H1 (cell line): ENCODE data around the gene PHF1. TPM values are rescaled to one million over a fixed set of nuclear protein-coding genes. Genes with fewer than 3 reads are reported as not detected.

ENCODE experiments used
- GABPA ChIP-seq: IDR thresholded peaks from 2 replicates; pipeline ENCODE4 v1.6.1; 2011; ENCODE audit warnings: mild to moderate bottlenecking, low read length, moderate library complexity, borderline replicate concordance; ENCODE audit not compliant: insufficient read depth
- GTF2F1 ChIP-seq: IDR thresholded peaks from 2 replicates; pipeline ENCODE4 v1.6.1; 2012; ENCODE audit warnings: low read depth, low read length, improper control_type of control experiment, borderline replicate concordance
- HDAC2 ChIP-seq, 2 experiments: fragments of 300-600 bp in 1 of 2; sonication (generic) in 1 of 2; IDR thresholded peaks; 2 replicates each; pipeline ENCODE4 v1.6.1; 2011 to 2012; ENCODE audit warnings: low read depth in 2 of 2, low read length in 2 of 2, mild to moderate bottlenecking in 2 of 2, moderate library complexity in 2 of 2, borderline replicate concordance in 1 of 2, inconsistent platforms in 1 of 2
- JUND ChIP-seq: IDR thresholded peaks from 2 replicates; pipeline ENCODE4 v1.6.1; 2011; ENCODE audit warnings: mild to moderate bottlenecking, improper control_type of control experiment, low read length
- KDM5A ChIP-seq: fragments of 200-600 bp; IDR thresholded peaks from 2 replicates; pipeline ENCODE4 v1.7.1; 2012; ENCODE audit warnings: mild to moderate bottlenecking, low read length, inconsistent platforms, mixed read lengths
- POU5F1 ChIP-seq: IDR thresholded peaks from 2 replicates; pipeline ENCODE4 v1.6.1; 2011; ENCODE audit warnings: low read depth, mild to moderate bottlenecking, low read length, moderate library complexity
- SIRT6 ChIP-seq: IDR thresholded peaks from one replicate; pipeline ENCODE4 v1.7.1; 2012; ENCODE audit warnings: low read length, inconsistent platforms
- SIX5 ChIP-seq: IDR thresholded peaks from 2 replicates; pipeline ENCODE4 v1.6.1; 2011; ENCODE audit warnings: mild to moderate bottlenecking, low read depth, low read length
- SUZ12 ChIP-seq: fragments of 200-600 bp; sonication (generic); IDR thresholded peaks from 2 replicates; pipeline ENCODE4 v1.6.1; 2012; ENCODE audit warnings: mild to moderate bottlenecking, inconsistent platforms, low read length, moderate library complexity, mixed read lengths
- polyA plus RNA-seq, 7 experiments: library from polyadenylated mRNA; depleted of rRNA in 3 of 7; stranded (reverse) in 5 of 7; unstranded in 2 of 7; fragments of >200 nt in 5 of 7; fragments of 200-250 nt in 2 of 7; gene quantifications; 1 replicate in 5 of 7; 2 replicates in 1 of 7; 4 replicates in 1 of 7; pipeline versions ENCODE4 v1.2.1 to v1.2.3, GENCODE V29; 2011 to 2013; ENCODE audit warnings: missing spikeins in 2 of 7, mixed read lengths in 2 of 7
- total RNA-seq: library from RNA; stranded (reverse); fragmentation: NEBNext Ultra II Directional; extraction: Animal tissue kit (Norgen Biotek cat#: 25700); gene quantifications from 2 replicates; pipeline ENCODE4 v1.2.1, GENCODE V29; 2021
- TF ChIP-seq, protein P1 (sequence below): fragments of 300-600 bp; sonication (generic); IDR thresholded peaks from 2 replicates; pipeline ENCODE4 v1.7.1; 2012; ENCODE audit warnings: low read length, moderate library complexity, mild to moderate bottlenecking, inconsistent platforms; ENCODE audit not compliant: insufficient replicate concordance

Gene PHF1
- total and polyA plus RNA-seq, 2 of the 8 experiments (the other 6 are each of a cell fraction or from before 2014, with no cell fraction given), result 47.3 to 78.6 TPM

DNA sequence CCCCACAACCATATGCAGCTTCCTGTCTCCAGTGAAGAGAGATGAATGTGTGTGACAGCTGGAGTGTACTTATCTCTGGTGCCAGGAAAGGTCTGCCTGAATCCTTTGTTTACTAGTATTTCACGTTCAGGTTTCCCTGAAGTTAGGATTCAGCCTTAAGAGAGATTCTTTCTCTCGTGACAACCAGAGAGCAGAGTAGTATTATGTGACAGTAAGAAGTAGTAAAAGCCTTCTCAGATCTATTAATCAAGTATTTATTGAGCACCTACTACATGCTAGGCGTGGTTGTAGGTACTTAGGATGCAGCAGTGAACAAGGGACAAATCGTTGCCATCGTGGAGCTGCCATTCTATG is 18.2 kb upstream of the PHF1 start (continued):
- TF ChIP-seq, protein P1, sequence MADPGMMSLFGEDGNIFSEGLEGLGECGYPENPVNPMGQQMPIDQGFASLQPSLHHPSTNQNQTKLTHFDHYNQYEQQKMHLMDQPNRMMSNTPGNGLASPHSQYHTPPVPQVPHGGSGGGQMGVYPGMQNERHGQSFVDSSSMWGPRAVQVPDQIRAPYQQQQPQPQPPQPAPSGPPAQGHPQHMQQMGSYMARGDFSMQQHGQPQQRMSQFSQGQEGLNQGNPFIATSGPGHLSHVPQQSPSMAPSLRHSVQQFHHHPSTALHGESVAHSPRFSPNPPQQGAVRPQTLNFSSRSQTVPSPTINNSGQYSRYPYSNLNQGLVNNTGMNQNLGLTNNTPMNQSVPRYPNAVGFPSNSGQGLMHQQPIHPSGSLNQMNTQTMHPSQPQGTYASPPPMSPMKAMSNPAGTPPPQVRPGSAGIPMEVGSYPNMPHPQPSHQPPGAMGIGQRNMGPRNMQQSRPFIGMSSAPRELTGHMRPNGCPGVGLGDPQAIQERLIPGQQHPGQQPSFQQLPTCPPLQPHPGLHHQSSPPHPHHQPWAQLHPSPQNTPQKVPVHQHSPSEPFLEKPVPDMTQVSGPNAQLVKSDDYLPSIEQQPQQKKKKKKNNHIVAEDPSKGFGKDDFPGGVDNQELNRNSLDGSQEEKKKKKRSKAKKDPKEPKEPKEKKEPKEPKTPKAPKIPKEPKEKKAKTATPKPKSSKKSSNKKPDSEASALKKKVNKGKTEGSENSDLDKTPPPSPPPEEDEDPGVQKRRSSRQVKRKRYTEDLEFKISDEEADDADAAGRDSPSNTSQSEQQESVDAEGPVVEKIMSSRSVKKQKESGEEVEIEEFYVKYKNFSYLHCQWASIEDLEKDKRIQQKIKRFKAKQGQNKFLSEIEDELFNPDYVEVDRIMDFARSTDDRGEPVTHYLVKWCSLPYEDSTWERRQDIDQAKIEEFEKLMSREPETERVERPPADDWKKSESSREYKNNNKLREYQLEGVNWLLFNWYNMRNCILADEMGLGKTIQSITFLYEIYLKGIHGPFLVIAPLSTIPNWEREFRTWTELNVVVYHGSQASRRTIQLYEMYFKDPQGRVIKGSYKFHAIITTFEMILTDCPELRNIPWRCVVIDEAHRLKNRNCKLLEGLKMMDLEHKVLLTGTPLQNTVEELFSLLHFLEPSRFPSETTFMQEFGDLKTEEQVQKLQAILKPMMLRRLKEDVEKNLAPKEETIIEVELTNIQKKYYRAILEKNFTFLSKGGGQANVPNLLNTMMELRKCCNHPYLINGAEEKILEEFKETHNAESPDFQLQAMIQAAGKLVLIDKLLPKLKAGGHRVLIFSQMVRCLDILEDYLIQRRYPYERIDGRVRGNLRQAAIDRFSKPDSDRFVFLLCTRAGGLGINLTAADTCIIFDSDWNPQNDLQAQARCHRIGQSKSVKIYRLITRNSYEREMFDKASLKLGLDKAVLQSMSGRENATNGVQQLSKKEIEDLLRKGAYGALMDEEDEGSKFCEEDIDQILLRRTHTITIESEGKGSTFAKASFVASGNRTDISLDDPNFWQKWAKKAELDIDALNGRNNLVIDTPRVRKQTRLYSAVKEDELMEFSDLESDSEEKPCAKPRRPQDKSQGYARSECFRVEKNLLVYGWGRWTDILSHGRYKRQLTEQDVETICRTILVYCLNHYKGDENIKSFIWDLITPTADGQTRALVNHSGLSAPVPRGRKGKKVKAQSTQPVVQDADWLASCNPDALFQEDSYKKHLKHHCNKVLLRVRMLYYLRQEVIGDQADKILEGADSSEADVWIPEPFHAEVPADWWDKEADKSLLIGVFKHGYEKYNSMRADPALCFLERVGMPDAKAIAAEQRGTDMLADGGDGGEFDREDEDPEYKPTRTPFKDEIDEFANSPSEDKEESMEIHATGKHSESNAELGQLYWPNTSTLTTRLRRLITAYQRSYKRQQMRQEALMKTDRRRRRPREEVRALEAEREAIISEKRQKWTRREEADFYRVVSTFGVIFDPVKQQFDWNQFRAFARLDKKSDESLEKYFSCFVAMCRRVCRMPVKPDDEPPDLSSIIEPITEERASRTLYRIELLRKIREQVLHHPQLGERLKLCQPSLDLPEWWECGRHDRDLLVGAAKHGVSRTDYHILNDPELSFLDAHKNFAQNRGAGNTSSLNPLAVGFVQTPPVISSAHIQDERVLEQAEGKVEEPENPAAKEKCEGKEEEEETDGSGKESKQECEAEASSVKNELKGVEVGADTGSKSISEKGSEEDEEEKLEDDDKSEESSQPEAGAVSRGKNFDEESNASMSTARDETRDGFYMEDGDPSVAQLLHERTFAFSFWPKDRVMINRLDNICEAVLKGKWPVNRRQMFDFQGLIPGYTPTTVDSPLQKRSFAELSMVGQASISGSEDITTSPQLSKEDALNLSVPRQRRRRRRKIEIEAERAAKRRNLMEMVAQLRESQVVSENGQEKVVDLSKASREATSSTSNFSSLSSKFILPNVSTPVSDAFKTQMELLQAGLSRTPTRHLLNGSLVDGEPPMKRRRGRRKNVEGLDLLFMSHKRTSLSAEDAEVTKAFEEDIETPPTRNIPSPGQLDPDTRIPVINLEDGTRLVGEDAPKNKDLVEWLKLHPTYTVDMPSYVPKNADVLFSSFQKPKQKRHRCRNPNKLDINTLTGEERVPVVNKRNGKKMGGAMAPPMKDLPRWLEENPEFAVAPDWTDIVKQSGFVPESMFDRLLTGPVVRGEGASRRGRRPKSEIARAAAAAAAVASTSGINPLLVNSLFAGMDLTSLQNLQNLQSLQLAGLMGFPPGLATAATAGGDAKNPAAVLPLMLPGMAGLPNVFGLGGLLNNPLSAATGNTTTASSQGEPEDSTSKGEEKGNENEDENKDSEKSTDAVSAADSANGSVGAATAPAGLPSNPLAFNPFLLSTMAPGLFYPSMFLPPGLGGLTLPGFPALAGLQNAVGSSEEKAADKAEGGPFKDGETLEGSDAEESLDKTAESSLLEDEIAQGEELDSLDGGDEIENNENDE, result no peak
- TF ChIP-seq HDAC2 (IDR thresholded peaks at IDR 0.05; ENCODE audit: borderline replicate concordance in 1 of 2, low read depth in 2 of 2, low read length in 2 of 2) (no peak), SIX5 (no peak), POU5F1 (no peak), GABPA (no peak), SUZ12 (no peak), SIRT6 (no peak), GTF2F1 (no peak), KDM5A (no peak), JUND (no peak)
